ENCODE data around the gene DGAT2.

The DGAT2 gene

DNA sequence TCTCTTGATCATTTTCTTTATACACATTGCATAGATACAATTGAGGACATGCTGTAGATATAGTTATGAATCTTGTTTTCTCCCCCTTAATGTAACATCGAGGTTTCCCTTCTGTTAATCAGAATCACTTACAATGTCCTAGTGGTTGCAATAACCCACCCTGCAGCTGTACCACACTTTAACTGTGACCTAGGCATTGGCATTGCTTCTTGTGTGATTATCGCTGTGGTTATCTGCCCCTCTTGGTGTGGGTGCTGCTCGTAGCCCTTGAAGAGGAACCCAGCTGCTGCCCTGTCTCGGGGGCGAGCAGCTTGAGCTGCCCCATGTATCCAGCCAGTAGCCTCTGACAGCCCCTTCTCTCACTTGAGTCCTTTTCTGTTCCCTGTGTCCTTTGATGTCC lies 1.5 kb downstream of the DGAT2 start:
- TF ChIP-seq POLR2A (IDR thresholded peaks at IDR 0.05; ENCODE audit: low read depth, low read length), result no peak
- no peak for TF ChIP-seq TAF1 (IDR thresholded peaks at IDR 0.05; ENCODE audit: borderline replicate concordance, low read depth, low read length)
- no peak for TF ChIP-seq POLR2AphosphoS5 (IDR thresholded peaks at IDR 0.05; ENCODE audit: low read depth, low read length)
- DNase-seq (ENCODE audit: insufficient read length) (no peak), FAIRE-seq (no peak)

DNA sequence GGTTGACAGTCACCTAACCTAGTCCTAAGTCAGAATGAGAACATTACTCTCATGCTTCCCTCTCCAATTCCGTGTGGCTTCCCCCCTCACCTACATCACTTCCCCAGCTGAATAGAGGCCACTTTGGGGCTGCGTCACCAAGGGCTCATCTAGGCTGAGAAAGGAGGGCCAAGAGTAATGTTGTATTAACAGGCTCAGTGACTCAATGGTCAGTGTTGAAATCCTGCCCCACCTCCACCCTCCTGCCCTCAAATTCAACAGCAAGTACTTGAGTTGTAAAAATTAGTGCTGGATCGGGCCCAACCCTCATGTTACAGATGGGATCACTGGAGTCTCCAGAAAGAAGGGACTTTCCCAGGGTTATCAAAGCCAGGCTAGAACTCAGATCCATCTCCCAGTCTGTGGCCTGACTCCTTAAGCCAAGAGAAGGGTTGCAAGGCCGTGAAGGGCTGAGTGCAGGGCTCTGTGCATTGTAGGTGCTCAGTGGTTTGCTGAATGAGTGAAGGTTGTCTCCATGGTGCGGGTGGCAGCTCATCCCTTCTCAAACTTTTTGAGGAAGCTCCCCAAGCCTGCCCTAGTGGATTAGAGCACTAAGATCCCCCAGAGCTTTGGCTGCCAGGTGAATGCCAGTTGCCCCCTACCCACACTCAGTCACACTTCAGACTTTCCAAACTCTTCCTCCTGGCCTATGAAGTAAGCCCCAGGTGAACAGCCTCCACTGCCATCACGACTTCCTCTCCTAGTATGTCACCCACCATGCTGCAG lies 3.2 kb downstream of the DGAT2 start:
- DNase-seq (ENCODE audit: insufficient read length) (no peak), FAIRE-seq (peak; percentile 54)
- TF ChIP-seq POLR2AphosphoS5 (IDR thresholded peaks at IDR 0.05; ENCODE audit: low read depth, low read length), result no peak
- no peak for TF ChIP-seq TAF1 (IDR thresholded peaks at IDR 0.05; ENCODE audit: borderline replicate concordance, low read depth, low read length)
- no peak for TF ChIP-seq POLR2A (IDR thresholded peaks at IDR 0.05; ENCODE audit: low read depth, low read length)

DNA sequence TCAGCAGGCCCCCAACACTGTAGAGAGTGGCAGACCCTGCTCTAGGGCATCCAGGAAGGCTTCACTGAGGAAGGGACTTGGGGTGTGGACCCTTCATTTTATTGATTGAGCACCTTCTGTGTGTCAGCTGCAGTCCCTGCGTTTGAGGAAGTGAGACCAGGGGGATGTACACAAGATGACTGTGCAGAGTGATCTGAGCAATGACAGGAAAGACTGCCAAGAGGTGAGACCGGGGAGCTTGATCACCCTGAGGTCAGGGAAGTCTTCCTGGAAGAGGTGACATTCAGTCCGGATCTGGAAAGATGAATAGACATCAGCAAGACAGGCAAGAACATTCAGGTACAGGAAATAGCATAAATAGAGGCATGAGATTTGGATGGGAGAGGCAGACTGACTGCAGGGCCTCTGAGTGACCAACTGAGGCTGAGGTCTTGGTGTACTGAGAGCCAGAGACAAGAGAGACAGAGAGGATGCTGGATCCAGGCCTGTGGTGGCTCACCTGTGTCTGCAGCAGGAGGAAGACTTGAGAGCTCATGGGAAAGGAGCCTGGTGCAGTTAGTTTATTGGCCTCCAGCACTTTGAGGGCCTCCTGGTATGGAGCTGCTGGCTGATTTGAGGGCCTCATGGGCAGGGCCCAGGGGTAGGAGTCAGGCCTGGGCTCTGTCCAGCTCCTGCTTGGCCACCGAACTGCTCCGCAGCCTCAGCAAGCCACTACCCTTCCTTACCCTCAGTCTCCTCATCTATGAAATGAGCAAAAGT lies 5.2 kb downstream of the DGAT2 start:
- FAIRE-seq, result peak; percentile 100
- peak; percentile 75 for DNase-seq (ENCODE audit: insufficient read length)

DNA sequence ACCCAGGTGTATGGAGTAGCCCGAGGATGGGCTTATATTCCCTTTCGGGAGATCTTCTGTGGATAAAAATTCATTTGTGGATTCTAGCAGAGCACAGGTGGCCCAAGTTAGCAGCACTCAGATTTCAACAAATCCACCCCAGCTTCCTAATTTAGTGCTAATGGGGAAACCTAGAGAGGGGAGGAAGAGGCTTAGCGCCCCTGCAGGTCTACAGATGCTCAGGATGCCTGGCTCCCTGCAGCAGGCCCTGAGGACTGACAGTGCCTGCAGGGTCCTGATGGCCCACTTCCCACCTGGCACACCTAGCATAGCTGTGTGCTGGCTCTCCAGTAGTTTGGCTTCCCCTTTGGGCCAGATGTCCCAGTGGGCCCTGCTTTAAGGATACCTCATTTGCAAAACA lies 6.5 kb downstream of the DGAT2 start:
- no peak for DNase-seq (ENCODE audit: insufficient read length)
- TF ChIP-seq POLR2A (IDR thresholded peaks at IDR 0.05; ENCODE audit: low read depth, low read length), result no peak
- TF ChIP-seq POLR2AphosphoS5 (IDR thresholded peaks at IDR 0.05; ENCODE audit: low read depth, low read length), result no peak
- no peak for TF ChIP-seq TAF1 (IDR thresholded peaks at IDR 0.05; ENCODE audit: borderline replicate concordance, low read depth, low read length)
- no peak for FAIRE-seq

More for the DNA sequence above, 5.2 kb downstream of the DGAT2 start:
- TF ChIP-seq POLR2A (IDR thresholded peaks at IDR 0.05; ENCODE audit: low read depth, low read length) (no peak), TAF1 (IDR thresholded peaks at IDR 0.05; ENCODE audit: borderline replicate concordance, low read depth, low read length) (no peak), POLR2AphosphoS5 (IDR thresholded peaks at IDR 0.05; ENCODE audit: low read depth, low read length) (no peak)

DNA sequence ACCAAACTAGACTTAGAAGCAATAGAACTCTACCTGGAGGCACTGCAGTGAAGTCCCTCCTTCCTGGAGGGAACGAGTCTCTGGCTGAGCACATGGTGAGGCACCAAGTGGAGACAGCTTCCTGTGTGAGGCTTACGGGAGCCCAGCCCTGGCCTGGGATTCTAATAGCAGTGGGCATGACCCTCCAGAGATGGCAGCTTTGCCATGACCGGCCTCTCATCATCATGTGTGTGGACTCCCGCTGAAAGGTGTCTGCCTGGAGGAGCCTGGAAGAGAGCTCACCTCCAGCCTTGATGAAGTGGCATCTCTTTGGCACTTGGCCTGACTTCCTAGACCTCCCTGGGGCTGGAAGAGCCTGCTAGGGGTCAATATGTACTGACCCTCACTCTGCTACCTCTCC lies 8.0 kb downstream of the DGAT2 start:
- TF ChIP-seq POLR2AphosphoS5 (IDR thresholded peaks at IDR 0.05; ENCODE audit: low read depth, low read length) (no peak), POLR2A (IDR thresholded peaks at IDR 0.05; ENCODE audit: low read depth, low read length) (no peak), TAF1 (IDR thresholded peaks at IDR 0.05; ENCODE audit: borderline replicate concordance, low read depth, low read length) (no peak)
- no peak for DNase-seq (ENCODE audit: insufficient read length)
- no peak for FAIRE-seq

DNA sequence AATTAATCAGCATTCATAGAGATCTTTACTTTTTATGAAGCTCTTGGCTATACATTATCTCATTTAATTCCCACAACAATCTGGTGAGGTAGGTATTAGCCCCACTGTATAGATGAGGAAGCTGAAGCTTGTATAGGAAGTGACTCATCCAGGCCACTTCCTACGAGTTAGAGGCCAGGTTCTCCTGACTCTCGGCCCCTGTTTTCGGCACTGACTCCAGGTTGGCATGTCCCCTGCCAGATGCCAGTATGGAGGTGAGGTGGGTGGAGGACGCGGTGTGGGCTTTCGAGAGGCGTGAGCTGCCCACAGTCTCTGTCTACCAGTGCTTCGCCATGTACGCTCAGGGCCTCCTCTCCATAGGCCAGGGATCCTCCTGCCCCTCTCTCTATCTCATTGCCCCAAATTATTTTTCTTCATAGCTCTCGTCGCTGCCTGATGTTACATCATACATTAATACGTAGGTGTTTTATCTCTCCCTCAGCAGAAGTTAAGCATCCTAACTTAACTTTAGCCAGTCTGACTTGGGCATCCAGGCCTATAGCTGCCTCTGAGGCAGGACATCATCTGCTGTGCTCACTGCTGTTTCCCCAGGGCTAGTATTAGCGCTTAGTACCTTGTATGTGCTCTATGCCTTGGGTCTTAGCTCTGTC lies 9.0 kb downstream of the DGAT2 start:
- DNase-seq (ENCODE audit: insufficient read length), result no peak
- TF ChIP-seq POLR2A (IDR thresholded peaks at IDR 0.05; ENCODE audit: low read depth, low read length) (no peak), POLR2AphosphoS5 (IDR thresholded peaks at IDR 0.05; ENCODE audit: low read depth, low read length) (no peak), TAF1 (IDR thresholded peaks at IDR 0.05; ENCODE audit: borderline replicate concordance, low read depth, low read length) (no peak)
- FAIRE-seq, result peak; percentile 38

DNA sequence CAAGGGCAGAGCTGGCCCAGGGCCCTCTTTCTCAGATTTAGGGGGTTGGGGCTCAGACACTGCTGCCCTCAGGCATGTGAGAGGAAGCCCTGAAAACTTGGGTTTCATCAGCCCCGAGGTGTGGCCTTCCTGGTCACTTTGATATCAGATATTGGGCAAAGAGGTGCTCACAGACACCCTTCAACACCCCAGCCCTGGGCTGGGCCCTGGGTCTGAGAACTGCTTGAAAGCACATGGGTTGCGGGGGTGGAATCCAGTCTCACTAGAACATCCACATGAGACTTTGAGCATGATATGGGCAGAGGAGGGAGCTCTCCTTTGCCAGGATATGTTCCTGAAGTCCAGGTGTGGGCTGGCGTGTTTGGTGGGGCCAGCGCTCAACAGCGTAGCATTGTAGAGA lies 10.4 kb downstream of the DGAT2 start:
- DNase-seq (ENCODE audit: insufficient read length), result no peak
- no peak for FAIRE-seq
- no peak for TF ChIP-seq POLR2AphosphoS5 (IDR thresholded peaks at IDR 0.05; ENCODE audit: low read depth, low read length)

- FAIRE-seq, result no peak
- TF ChIP-seq POLR2A (IDR thresholded peaks at IDR 0.05; ENCODE audit: low read depth, low read length), result no peak
- TF ChIP-seq POLR2AphosphoS5 (IDR thresholded peaks at IDR 0.05; ENCODE audit: low read depth, low read length), result no peak
- no peak for TF ChIP-seq TAF1 (IDR thresholded peaks at IDR 0.05; ENCODE audit: borderline replicate concordance, low read depth, low read length)
- no peak for DNase-seq (ENCODE audit: insufficient read length)
Measured at GRCh38 chr11:75779960-75780359, 11.4 kb downstream of the DGAT2 start.

- DNase-seq (ENCODE audit: insufficient read length) (no peak), FAIRE-seq (no peak)
- TF ChIP-seq POLR2AphosphoS5 (IDR thresholded peaks at IDR 0.05; ENCODE audit: low read depth, low read length), result no peak
- TF ChIP-seq POLR2A (IDR thresholded peaks at IDR 0.05; ENCODE audit: low read depth, low read length), result no peak
- TF ChIP-seq TAF1 (IDR thresholded peaks at IDR 0.05; ENCODE audit: borderline replicate concordance, low read depth, low read length), result no peak
Measured at GRCh38 chr11:75780888-75781287, 12.3 kb downstream of the DGAT2 start.

DNA sequence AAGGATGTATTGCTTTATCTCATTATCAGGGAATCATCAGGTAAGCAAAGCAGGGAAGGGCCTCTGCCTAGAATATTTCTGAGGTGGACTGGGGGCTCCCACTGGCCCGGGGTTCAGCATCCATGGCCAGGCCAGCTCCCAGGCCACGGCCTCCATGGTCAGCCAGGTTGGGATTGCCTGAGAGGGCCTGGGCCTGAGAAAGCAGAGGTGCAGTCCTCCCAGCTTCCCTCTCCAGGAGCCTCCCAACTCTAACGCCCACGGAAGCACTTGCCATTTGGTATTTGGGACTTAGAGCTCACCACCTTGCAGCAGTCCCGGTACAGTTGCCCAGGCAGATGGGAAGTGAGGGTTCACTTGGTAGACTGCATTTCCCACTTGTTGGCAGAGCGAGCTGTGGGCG lies 12.7 kb downstream of the DGAT2 start:
- FAIRE-seq, result no peak
- DNase-seq (ENCODE audit: insufficient read length), result no peak
- no peak for TF ChIP-seq POLR2AphosphoS5 (IDR thresholded peaks at IDR 0.05; ENCODE audit: low read depth, low read length)
- TF ChIP-seq POLR2A (IDR thresholded peaks at IDR 0.05; ENCODE audit: low read depth, low read length), result no peak
- TF ChIP-seq TAF1 (IDR thresholded peaks at IDR 0.05; ENCODE audit: borderline replicate concordance, low read depth, low read length), result no peak

GRCh38 chr11:75781831-75782230 lies 13.3 kb downstream of the DGAT2 start:
- DNase-seq (ENCODE audit: insufficient read length), result no peak
- no peak for FAIRE-seq
- TF ChIP-seq TAF1 (IDR thresholded peaks at IDR 0.05; ENCODE audit: borderline replicate concordance, low read depth, low read length) (no peak), POLR2A (IDR thresholded peaks at IDR 0.05; ENCODE audit: low read depth, low read length) (no peak), POLR2AphosphoS5 (IDR thresholded peaks at IDR 0.05; ENCODE audit: low read depth, low read length) (no peak)
